ENCODE results near the gene PRDM7.
"Not testable (repeated sequence)": the region's sequence is repeated elsewhere in the genome, so short reads cannot be mapped to it uniquely, and the experiment has no call there.

The PRDM7 gene

DNA sequence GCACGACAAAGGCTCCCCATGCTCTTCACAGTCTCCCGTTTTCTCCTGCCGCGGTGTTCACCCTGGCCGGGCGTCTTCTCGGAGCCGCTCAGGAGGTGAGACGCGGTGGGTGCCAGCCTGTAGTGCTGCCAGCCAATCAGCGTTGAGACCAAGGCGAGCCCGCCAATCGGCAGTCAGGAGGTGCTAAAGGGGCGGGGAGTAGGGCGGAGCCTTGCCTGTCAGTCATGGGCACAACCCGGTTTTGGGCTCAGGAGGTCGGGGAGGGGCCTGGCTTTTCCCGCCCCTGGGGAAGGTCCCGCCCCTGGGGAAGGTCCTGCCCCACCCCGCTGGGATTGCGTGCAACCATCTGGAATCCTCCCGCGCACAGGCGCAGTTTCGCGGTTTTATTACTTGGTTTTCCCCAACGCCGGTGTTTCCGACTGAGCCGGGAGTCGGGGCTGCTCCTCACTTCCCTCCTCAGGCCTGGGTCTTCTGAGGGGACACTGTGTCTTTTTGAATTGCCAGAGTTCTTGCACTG lies at the start of gene PRDM7:
Gene PRDM7 (minus strand): TSS at position 92 of the 517 bp plus-strand sequence. CDS start 1,421 bp downstream, outside the sequence.
- peak; percentile 93 for DNase-seq

DNA sequence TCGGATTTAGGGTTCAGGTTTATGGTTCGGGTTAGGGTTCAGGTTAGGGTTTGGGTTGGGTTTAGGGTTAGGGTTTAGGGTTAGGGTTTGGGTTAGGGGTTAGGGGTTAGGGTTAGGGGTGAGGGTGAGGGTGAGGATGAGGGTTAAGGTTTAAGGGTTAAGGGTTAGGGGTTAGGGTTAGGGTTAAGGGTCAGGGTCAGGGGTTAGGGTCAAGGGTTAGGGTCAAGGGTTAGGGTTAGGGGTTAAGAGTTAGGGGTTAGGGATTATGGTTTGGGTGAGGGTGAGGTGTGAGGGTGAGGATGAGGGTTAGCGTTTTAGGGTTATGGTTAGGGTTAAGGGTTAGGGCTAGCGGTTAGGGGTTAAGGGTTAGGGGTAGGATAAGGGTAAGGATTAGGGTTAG lies 44.7 kb upstream of the PRDM7 start:
- DNase-seq, result not testable (repeated sequence)

DNA sequence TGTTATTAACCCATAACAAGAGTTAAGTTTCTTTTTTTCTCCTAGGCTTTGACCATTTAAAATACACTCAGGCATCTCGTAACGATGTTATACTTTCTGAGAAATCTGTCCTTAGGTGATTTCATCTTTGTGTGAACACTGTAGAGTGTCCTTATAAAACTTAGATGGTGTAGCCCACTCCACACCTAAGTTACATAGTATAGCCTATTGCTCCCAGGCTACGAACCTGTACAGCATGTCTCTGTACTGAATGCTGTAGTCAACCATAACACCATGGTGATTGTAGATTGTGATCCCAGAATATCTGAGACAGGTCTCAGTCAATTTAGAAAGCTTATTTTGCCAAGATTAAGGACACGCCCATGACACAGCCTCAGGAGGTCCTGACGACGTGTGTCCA lies 30.5 kb upstream of the PRDM7 start:
- DNase-seq, result not testable (repeated sequence)

DNA sequence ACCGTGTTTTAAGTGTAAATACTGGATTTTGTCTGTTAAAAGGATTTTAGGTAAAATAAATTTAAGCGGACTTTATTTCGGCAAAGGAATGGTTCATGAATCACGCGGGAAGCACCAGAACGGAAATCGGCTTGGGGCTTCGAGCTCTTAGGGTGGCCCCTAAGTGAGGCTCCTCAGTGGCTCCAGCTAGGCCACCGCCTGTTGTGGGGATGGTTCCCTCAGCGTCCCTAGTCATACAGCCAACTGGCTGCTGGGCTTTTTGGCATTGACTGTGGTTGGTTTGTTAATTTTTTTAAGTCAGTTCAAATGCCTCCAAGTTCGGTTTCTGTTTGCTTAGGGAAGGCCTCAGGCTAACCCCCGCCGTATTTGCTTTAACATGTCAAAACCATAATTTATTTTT lies 29.9 kb upstream of the PRDM7 start:
- not testable (repeated sequence) for DNase-seq

DNA sequence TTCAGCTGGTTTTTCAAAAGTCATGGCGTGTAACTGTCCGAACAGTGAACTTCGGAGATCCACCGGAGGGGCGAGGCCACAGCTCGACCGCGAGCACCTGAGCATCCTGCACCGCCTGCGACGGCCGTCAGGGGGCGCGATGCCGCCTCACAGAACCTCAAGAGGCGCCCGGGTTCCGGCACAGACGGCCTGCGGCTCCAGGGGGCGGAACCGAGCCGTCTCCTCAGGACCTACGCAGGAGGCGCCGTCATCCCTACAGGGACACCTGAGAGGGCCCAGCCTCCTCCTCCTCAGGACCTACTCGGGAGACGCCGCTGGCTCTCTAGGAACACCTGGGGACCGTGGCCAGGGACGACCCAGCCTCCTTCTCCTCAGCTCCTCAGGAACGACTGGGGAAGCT lies 29.1 kb upstream of the PRDM7 start:
- not testable (repeated sequence) for DNase-seq

DNA sequence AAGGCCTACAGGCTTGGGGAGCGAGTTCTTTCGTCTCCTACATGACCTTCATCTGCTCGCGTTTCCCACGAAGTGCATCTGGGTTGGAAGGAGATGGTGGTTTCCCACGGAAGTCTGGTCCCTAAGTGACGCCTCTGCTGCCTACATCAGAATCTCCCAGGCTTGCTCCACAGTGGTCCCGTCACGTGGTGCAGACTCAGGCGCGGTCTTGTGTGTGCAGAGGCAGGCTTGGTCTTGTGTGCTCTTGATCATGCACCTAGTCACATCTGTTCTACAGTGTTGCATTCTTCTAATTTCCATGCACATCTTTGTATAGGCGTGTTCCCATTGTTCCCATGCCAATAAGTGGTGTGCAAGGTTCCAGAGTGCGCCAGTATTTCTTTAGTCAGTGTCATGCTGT lies 27.6 kb upstream of the PRDM7 start:
- DNase-seq, result not testable (repeated sequence)

DNA sequence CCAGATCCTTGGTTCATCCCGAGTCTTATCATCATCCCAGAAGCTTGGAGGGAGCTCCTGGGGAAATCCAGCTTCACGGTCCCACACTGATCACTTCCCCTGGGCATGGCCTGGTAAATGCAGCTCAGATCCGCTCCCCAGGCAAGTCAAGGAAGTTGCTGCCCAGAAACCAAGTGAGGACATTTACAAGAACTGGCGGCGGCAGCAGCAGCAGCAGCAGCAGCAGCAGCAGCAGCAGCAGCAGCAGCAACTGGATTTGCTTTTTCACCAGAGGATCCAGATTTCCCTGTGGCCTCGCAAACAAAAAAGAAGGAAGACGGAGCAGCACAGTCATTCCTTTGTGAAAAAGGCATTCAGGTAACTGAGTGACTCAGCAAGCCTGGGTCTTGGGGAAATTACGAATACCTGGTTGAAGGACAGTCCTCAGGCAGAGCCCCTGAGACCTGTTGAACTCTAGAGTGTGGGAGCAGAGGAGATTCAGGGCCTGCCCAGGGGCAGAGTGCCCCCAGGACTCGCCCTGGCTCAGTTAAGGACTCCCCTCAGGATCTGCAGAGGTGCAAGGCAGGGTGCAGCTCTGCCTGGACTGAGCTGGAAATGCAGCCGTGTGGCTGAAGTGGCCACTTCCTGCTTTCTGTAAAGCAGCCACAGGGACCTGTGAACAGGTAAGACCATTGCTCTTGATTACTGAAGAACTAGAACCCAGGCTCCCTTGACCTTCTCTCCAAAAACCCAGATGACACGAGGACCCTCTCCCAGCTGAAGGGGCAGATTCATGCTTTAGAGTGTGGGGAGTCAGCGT lies 25.2 kb upstream of the PRDM7 start:
- not testable (repeated sequence) for DNase-seq

DNA sequence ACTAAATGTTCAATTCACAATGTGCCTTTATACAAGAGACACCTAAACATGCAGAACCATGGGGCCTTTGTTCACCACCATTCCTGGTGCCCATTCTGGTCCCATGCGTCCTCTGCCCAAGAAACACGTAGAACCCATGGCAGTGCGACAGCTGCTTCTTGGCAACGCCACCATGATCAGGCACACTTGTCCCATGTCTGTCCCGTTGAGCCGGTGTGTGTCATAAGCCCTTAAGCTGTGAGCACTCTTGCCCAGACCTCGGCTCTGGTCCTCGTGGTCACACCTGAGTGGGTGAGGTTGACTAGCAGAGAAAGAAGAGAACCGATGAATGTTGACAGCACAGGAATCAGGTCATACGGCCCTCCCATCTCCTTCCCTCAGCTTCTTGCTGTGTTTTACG lies 24.2 kb upstream of the PRDM7 start:
- not testable (repeated sequence) for DNase-seq

DNA sequence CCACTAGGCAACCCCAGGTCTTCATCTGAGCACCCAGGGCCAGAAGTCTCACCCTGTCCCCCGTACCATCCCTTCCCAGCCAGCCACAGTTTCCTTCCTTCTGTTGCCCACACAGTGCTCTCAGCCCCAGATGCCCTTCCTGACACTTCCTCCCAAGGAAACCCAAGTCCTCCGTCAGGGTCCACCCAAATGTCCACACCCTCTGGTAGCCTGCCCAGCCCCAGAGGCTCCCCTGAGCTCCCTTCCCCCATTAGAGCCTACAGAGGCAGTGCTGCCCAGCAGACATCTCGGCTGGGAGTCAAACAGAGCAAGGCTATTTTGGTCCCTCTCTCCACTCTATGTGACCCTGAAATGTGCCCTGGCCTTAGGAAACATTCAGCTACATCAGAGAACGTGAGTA lies 23.7 kb upstream of the PRDM7 start:
- not testable (repeated sequence) for DNase-seq

DNA sequence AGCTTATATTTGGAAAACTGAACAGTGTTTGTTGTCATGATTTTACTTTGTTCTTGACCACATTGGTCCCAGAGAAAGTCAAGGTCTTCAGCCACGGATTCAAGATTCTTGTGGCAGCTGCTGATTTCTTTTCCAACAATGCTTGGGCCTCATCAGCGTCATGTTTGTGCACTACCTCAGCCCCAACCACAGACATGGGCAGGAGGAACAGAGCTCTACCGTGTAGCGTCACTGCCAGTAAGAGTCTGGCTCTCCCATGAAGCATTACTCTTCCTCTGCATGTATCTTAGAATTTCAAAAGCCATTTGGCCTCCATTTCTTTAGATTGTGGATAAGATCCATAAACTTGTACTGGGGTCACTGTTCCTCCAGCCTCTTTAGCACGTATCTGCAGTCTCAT lies 23.1 kb upstream of the PRDM7 start:
- DNase-seq, result not testable (repeated sequence)

DNA sequence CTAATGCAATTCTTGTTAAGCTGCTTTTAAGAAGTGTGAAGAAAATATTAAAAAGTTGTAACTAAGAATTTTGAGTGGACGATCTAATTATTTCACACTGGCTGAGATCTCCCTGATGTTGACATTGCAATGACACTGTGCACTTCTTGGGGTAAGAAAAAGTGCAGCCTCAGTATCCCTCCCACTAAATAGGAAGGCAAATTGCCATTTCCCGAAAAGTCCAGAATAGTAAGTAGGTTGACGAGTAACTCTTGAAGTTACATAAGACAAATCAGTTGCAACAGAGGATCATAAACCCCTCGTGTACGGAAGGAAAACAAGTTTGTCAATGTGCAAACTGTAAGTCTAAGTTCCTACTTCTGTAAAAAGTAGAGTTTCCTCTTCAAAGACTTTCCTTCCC lies 21.8 kb upstream of the PRDM7 start:
- not testable (repeated sequence) for DNase-seq

DNA sequence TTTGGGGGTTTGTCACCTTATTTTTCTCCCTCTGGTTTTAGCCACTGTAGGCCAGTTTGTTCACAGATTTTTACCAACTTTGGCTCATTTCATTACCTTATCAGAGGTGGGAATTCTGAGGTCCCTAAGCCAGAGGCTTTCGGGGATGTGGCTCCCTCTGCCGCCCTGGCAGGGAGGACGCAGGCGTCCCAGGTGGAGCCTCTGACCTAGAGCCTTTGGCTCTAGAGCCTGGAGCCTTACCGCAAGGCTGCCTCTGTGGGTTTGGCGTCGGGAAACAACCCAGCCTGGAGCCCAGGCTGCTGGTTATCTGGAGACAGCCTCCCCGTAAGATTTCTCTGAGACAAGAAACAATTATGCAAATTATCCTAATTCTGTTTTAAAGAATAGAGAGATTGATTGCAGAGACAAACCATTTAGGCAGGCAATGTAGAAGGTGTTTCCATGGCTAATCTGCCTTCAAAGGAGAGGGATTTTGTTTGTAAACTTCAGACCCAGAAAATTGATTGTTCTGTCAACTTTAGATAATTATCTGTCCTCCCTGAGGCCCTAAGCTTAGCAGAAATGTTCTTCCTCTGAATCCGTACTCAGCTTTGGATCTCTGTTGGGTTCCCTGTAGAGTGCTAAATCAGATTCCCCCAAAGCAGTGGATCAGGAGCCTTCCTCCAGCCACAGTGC lies 20.0 kb upstream of the PRDM7 start:
- DNase-seq, result not testable (repeated sequence)

DNA sequence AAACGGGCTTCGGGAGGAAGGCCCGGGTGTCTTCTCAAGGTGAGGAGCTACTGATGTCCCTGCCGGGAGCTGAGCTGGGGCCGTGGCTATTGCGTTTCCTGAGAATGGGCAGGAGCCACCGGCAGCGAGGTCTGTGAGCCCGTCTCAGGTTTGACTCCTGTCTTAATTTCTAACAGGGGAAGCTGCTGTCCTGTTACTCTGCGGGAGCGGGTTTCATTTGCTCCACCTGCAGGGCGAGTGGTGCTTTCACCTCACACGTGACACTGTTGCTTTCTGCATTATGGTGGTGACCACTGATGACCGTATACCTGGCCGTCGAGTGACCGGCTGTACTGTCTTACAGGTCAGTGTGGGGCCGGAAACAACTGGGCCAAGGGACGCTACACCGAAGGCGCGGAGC lies 17.7 kb upstream of the PRDM7 start:
- DNase-seq, result not testable (repeated sequence)

DNA sequence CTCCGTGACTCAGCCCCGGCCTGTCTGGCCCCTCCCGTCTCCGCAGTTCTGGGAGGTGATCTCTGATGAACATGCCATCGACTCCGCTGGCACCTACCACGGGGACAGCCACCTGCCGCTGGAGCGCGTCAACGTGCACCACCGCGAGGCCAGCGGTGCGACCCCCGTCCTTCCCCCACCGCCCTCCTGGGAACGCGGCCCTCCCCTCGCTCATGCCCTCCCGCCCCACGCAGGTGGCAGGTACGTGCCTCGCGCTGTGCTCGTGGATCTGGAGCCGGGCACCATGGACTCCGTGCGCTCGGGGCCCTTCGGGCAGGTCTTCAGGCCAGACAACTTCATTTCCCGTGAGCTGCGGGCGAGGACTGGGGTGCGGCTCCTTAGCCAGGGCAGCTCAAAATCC lies 17.2 kb upstream of the PRDM7 start:
- not testable (repeated sequence) for DNase-seq

DNA sequence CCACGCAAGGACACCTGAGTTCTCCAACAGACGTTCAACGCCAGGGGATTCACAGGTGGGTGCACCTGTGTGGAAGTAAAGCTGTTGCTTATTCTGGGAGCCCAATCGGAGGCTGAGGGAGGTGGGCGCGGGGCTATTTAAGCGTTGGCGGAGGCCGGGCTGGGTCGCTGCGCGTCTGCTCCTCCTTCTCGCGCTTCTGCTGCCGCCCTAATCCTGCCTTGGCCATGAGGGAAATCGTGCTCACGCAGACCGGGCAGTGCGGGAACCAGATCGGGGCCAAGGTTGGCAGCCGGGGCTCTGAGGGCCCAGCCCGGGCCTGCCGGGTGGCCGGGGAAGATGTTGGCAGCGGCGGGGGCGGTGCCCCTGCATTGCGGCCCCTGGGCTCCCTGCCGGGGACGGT lies 16.7 kb upstream of the PRDM7 start:
- DNase-seq, result not testable (repeated sequence)

DNA sequence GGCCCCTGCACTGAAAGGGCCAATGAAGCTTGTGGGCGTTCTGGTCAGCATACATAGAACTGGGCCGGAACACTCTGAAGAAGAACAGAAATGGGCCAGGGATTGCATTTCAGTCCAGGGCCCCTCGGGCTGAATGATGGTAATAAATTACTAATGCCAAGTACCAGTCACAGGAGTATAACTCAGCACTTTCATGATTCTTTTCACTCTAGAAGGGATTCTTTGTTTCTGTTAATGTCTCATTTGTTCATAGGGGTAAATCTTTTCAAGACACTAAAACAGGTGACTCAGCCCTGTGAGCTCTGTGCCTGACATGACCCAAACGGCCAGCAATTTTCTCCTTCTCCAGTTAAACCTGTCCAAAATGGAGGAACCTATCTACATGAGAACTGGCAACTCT lies 15.7 kb upstream of the PRDM7 start:
- not testable (repeated sequence) for DNase-seq

DNA sequence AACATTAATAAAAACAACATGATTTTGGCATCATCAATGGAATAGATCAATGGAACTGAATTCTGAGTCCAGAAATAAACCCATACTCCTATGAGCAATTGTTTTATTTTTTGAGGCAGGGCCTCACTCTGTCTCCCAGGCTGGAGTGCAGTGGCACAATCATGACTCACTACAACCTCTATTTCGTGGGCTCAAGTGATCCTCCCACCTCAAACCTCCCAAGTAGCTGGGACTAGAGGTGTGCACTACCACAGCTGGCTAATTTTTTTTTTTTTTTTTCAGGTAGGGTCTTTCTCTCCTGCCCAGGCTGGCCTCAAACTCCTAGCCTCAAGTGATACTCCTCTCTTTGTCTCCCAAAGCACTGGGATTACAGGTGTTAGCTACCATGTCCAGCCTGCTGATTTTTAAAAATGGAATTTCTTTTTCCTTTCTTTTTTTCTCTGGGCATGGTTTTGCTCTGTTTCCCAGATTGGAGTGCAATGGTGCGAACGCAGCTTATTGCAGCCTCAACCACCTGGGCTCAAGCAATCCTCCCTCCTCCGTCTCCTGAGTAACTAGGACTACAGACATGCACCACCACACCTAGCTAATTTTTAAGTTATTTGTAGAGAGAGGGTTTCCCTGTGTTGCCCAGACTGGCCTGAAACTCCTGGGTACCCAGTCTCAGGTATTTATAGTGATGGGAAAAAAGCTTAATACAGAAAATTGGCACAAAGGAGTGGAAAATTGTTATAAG lies 7.3 kb upstream of the PRDM7 start:
- no peak for DNase-seq

DNA sequence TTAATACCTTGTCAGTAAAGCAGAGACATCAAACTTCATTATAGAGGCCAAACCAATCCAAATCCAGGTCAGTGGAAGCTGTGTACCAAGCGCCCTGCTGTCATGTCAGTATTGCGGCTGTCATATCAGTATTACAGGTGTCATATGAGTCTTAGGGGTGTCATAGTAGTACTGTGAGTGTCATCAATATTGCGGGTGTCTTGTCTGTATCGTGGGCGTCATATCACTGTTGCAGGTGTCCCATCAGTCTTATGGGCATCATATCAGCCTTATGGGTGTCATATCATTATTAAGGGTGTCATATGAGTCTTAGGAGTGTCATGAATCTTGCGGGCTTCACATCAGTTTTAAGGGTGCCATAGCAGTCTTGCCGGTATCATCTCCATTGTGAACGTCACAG lies 6.0 kb upstream of the PRDM7 start:
- DNase-seq, result no peak

DNA sequence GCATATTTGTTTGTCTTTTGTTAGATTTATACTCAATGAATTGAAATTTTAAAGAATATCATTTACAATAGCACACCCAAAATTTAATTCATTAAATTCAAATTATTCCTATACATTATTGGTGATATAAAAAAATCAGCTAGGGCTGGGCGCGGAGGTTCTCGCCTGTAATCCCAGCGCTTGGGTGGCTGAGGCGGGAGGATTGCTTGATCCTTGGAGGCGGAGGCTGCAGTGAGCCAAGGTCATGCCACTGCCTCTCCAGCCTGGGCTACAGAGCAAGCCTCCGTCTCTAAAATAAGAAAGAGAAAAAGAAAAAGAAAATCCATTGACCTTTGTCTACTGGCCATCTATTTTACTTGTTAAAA lies 4.5 kb upstream of the PRDM7 start:
- no peak for DNase-seq

DNA sequence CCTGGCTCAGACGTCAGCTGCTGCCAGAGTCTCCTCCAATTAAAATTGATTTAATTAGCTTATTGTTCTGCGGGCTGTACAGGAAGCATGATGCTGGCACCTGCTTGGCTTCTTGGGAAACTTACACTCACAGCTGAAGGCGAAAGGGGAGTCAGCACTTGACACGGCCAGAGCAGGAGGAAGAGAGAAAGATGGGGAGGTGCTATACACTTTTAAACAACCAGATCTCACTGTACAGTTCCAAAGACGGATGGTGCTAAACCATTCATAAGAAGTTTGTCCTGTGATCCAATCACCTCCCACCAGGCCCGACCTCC lies 1.4 kb upstream of the PRDM7 start:
- DNase-seq, result no peak

DNA sequence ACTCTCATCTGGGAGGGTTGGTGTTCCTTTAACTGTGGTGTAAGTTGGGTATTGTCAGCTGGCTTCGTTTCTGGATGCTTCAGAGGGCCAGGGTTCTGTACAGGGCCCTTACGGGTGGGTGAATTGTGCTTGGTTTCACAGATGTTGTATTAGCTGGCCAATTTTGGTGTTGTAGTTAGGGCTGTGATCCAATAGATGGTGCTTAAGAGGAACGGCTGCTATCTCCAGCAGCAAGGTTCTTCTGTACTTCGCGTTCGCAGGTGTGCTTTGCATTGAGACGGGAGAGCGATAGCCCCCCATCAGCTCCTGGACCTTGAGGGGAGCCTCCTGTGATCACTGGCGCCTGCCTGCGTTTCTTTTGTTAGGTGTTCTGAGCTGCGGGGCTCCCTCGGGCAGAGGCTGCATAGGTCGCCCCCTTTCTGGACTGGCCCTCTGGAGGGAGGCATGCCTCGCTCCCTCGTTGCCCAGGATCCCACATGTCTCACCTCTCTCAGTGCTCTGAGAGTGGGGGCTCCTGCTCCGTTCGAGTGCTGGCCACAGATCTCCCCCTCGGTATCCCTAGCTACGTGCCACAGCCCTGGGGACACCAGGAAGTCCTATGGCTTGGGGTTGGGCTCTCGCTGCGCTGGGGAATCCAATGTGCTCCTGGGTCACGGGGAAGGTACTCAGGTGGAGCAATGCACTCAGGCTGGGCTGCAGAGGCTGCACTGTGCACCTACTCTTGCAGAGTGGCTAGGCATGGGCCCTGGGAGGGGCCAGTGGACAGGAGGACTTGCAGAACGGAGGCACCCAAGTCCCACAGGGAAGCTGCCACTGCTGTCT lies 837 bp upstream of the PRDM7 start:
- DNase-seq, result peak; percentile 23

DNA sequence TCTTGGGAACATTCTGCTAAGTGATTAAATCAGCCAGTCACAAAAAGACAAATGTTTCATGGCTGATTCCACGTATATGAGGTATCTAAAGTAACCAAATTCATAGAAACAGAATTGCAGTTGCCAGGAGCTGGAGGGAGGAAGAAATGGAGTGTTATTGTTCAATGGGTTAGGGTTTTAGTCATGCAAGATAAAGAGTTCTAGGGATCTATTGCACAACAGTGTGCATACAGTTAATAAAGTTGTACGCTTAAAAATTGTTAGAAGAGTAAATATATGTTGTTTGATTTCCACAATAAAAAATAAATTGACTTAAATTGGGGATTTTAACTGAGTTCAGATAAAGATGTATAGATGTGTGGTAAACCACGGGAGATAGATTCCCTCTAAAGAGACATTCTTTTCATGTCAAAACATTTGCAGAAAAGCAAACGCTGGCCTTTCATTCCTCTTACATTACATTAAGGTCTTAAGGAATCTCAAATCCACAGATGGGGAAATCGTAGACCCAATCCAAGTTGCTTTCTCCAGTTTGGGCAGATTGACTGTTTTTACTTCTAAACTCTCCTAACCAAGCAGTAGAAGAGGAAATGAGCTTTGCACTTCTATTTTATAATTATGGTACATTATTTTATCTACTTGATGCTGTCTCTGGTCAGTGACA lies 4.6 kb downstream of the PRDM7 start:
- DNase-seq, result no peak
